ENCODE measurements around the gene HIVEP3.

HIVEP3 gene

GRCh38 chr1:41529621-41530395, 388.9 kb downstream of the HIVEP3 start:
- no peak for DNase-seq (ENCODE audit: low spot score)

GRCh38 chr1:41528726-41529605, 389.8 kb downstream of the HIVEP3 start:
- no peak for DNase-seq (ENCODE audit: low spot score)

- no peak for DNase-seq (ENCODE audit: low spot score)
Measured at GRCh38 chr1:41528106-41528505, 390.6 kb downstream of the HIVEP3 start.

- DNase-seq (ENCODE audit: low spot score): no peak
Measured at GRCh38 chr1:41526956-41527561, 391.7 kb downstream of the HIVEP3 start.

- DNase-seq (ENCODE audit: low spot score): no peak
Measured at GRCh38 chr1:41525891-41526587, 392.7 kb downstream of the HIVEP3 start.

GRCh38 chr1:41524676-41525675, 393.7 kb downstream of the HIVEP3 start:
- no peak for DNase-seq (ENCODE audit: low spot score)

- no peak for DNase-seq (ENCODE audit: low spot score)
Measured at GRCh38 chr1:41523949-41524675, 394.6 kb downstream of the HIVEP3 start.

- DNase-seq (ENCODE audit: low spot score): no peak
Measured at GRCh38 chr1:41523071-41523470, 395.7 kb downstream of the HIVEP3 start.

- no peak for DNase-seq (ENCODE audit: low spot score)
Measured at GRCh38 chr1:41521766-41522165, 397.0 kb downstream of the HIVEP3 start.

- DNase-seq (ENCODE audit: low spot score): no peak
Measured at GRCh38 chr1:41520951-41521752, 397.6 kb downstream of the HIVEP3 start.

- no peak for DNase-seq (ENCODE audit: low spot score)
Measured at GRCh38 chr1:41519667-41520066, 399.1 kb downstream of the HIVEP3 start.

GRCh38 chr1:41518471-41518870, 400.3 kb downstream of the HIVEP3 start:
- no peak for DNase-seq (ENCODE audit: low spot score)

- no peak for DNase-seq (ENCODE audit: low spot score)
Measured at GRCh38 chr1:41517062-41517438, 401.7 kb downstream of the HIVEP3 start.

- peak; percentile 36 for DNase-seq (ENCODE audit: low spot score)
Measured at GRCh38 chr1:41516168-41517061, 402.3 kb downstream of the HIVEP3 start.

GRCh38 chr1:41515778-41516167, 402.9 kb downstream of the HIVEP3 start:
- DNase-seq (ENCODE audit: low spot score): no peak

- no peak for DNase-seq (ENCODE audit: low spot score)
Measured at GRCh38 chr1:41515131-41515678, 403.5 kb downstream of the HIVEP3 start.

GRCh38 chr1:41514381-41514780, 404.3 kb downstream of the HIVEP3 start:
- DNase-seq (ENCODE audit: low spot score): no peak

GRCh38 chr1:41513383-41513735, 405.4 kb downstream of the HIVEP3 start:
- no peak for DNase-seq (ENCODE audit: low spot score)

Data from hematopoietic multipotent progenitor cell treated with erythropoietin and hydrocortisone succinate and interleukin-3 and kit ligand, for 17 days (in vitro differentiated cells).